Kidney capillary endothelial cell (primary cell): ENCODE data around the gene MTUS2.

Experiments used
- DNase-seq: peaks from one replicate; pipeline ENCODE4 v3.0.0-alpha.2; 2018; ENCODE audit warnings: low spot score

The MTUS2 gene

GRCh38 chr13:28820099-28821051 is at the start of gene MTUS2:
Gene MTUS2 (plus strand): TSS chr13:28820339.
- DNase-seq: no peak

- DNase-seq: no peak
These were observed 41.6 kb upstream of the MTUS2 start for GRCh38 chr13:28778308-28779215.

DNA sequence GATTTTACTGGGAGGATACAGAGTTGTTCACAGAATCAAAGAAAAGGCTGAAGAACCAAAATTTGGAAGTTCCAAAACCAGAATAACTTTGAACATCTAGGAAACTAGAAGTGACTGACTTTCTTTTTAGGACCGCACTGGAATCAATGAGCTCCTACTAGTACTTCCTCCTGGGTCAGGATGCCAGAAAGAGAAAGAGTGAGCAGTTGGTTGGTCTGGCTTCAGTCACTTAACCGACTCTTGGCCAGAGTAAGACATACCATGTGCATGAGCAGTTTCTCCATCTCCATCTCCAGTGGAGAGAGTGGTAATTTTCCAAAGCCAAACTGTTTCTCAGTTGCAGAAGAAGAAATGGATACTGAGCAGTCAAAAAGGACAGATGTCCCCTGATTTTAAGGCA is 27.1 kb upstream of the MTUS2 start:
- no peak for DNase-seq

DNA sequence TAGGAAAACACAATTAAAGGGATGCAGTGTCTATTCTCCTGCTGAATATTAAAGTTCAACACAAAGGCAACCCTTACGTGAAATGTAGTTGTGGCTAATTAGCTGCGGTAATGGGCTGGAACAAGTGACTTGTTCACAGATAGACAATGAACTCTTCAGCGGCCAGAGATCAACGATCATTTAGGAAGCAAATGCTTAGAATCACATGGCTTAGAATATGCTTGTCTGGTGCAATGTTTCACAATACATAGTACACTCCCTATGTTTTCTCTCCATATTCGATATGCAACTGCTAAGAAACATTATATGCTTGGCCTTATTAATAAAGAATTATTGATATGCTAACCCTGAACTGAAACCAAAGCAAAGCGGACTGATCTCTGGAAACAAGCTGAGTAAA is 25.7 kb upstream of the MTUS2 start:
- DNase-seq: no peak

DNA sequence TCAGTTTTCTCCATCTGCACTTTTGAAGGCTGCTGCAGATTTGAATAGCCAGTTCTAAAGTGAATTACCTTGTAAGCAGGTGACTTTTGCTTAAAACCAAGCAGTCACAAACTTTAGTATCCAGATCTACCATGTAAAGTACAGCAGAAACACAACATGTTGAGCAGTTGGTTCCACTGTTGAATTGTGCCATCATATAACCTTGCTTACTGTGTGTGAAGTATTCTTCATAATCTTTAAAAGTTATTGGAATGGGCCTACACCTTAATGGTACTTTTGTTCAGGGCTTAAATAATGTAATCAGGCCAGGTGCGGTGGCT is 23.2 kb upstream of the MTUS2 start:
- DNase-seq: no peak

DNA sequence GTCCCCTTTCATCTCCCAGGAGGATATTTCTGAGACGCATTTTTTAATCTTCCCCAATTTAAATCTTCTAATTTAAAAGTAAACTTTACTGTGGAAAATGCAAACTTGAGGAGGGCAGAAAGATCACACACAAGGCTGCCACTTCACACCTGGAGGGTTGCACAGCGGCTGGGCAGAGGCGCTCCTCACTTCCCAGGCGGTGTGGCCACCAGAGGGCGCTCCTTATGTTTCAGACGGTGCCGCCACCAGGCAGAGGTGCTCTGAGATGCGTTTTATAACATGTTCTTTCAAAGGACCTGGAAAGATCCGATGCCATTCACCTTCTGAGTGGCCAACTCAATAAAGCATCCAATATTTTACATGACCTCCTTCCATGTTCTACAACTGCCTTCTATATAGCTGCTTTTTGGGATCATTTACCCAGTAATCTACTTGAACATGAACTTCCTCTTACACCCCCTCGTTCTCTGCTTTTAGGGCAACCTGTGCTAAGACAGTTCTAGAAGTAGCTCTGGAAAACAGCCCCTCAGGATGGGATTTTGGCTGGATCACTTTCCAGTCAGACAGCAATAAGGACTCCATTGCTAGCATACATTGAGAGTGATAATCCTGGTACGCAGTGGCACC is 14.8 kb upstream of the MTUS2 start:
- DNase-seq: no peak

DNA sequence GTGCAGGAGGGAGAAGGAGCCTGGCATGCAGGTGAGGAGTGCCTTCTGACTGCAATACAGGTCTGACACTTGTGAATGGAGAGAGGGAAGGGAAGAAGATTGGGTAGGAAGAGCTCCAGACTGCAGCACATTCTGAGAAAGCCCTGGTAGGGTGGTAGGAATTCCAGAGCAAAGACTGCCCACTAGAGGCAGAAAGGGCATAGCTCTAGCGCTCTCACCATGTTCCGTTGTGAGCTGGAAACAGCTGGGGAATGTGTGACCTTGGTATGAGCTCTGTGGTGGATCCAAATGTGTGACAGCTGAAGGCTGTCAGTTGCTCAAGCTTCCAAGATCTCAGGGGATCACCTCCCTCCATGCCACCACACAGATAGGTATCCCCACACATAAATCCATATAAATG is 2.9 kb upstream of the MTUS2 start:
- DNase-seq: no peak

- no peak for DNase-seq
These were observed 951 bp upstream of the MTUS2 start for GRCh38 chr13:28819046-28819730.

GRCh38 chr13:28819735-28820098 is 422 bp upstream of the MTUS2 start:
- DNase-seq: peak; percentile 30

GRCh38 chr13:28822151-28822550 is 2.0 kb downstream of the MTUS2 start:
- no peak for DNase-seq

DNA sequence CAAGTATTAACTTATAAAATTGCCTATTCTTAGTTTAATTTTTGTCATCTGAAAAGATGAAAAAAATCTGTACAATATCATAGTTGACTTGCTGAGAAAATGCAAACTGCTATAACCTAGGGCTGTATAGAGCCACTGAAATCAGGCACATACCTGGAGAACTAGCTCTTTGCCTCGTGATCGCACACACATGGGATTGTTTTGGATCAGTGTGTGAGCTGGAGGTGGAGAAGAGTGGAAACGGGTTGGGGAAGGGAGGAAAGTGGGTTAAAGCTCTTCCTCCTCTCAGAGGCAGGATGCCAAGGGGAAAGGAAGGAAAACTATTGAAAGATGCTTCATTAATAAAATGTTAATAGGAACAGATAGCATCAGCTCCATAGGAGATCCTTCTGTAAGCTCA is 2.7 kb downstream of the MTUS2 start:
- no peak for DNase-seq

DNA sequence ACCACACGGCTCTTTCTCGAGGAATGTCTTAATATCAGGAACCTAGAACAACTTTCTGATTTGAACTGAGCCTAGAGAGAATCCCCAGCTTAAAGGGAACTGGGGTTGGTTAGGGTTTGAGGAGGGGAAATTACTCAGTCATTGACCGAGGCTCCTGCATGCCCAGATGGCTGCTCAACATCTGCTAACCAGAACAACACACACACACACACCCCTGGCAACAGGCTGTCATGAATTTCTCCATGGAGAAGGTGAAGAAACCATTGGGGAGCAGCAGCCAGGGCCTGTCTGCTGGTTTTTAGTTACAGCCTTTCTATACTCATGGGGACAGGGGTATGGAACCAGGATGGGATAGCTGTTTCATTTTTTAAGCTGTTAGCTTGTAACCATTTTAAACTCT is 5.2 kb downstream of the MTUS2 start:
- no peak for DNase-seq

DNA sequence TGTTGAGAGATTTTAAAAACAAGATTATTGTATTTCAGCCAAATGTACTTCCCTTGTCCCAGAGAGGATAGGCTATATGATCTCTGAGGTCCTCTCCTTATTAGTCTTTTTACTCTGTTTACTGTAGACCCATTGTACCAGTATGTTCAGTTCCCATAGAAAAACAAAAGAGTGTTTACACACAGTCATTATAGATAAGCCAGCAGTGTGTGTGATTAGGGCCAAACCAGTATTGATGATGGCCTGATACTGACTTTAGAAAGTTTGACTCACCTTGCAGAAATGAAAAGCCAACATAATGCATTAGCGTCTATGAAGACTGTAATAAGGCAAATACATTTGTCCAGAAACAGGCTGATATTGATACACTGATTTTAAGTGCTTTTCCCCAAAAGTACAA is 6.2 kb downstream of the MTUS2 start:
- no peak for DNase-seq

DNA sequence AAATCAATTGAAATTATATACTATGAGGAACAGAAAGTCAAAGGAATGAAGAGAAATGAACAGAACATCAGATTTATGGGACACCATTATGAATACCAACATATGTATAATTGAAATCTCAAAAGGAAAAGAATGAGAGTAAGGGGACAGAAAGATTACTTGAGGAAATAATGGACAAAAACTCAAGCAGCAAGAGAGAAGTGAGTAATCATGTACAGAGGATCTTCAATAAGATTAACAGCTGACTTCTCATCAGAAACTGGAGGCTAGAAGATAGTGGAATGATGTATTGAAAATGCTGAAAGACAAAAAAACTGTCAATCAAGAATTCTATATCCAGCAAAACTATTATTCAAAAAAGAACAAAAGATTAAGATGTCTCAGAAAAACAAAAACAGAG is 10.4 kb downstream of the MTUS2 start:
- DNase-seq: no peak

DNA sequence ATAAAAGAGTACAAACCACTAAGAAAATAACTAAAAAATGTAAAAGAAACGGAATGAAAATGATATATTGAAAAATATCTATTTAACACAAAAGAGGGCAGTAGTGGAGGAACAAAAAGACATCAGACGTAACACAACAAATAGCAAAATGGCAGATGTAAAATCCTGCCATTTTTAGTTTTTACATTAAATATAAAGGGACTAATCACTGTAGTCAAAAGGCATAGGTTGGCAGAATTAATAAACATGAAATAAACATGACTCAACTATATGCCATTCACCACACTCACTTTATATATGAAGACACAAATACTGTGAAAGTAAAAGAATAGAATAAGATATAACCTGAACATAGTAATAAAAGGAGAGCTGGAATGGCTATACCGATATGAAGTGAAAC is 11.0 kb downstream of the MTUS2 start:
- no peak for DNase-seq

GRCh38 chr13:28837111-28837510 is 17.0 kb downstream of the MTUS2 start:
- no peak for DNase-seq

DNA sequence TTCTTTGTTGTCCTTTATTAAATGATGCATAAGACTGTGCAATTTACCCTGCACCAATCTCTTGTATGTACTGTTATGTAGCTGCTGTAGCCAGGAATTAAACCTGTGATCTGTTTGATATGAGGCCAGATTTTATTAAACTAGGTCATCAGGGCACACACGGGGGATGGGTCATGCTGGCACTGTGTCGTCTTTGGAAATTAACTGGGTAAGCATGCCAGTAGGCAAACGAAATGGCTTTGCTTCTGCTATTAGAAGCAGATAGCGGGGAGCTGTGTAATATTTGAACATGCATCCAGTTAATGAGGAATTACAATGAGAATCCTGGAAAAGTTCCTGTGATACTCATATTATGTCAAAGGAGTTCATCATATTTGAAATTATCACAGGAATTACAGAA is 23.5 kb downstream of the MTUS2 start:
- no peak for DNase-seq

GRCh38 chr13:28849441-28849840 is 29.3 kb downstream of the MTUS2 start:
- no peak for DNase-seq

- DNase-seq: no peak
These were observed 30.1 kb downstream of the MTUS2 start for GRCh38 chr13:28850226-28850625.

DNA sequence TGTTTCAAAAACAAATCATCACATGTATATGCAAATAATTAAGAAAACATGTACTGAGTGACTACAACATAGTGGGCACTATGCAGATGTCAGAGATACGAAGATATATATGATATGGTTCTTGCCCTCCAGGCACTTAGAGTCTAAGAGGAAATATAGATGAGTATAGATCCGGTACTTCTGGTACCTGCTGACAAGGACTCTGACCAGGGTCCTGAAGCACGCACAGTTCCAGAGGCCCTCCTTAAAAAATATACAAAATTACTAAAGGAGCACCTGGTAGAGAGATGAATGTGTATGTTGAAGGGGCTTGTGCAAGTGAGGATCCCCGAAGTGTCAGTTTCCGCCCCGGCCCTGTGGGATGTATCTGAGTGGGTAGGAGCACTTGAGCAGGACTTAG is 31.3 kb downstream of the MTUS2 start:
- no peak for DNase-seq

DNA sequence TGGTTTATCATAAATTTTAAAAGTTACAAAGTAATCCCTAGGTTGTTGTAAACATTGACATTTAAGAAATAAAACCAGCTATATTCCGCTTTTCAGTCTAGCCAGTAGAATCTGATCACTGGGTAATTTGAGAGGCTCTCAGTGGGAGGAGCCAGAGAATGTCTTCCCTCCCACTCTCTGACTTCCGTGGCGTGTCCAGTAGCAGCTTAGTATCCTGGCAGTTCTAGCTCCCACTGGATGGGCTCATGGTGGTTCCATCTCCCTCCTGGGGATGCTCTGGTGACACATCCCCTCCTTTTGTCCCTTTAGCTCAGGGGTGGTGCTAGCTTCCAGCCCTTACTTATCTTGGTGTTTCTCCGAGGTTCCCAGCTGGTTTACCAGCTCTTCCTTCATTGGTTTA is 34.5 kb downstream of the MTUS2 start:
- DNase-seq: no peak

DNA sequence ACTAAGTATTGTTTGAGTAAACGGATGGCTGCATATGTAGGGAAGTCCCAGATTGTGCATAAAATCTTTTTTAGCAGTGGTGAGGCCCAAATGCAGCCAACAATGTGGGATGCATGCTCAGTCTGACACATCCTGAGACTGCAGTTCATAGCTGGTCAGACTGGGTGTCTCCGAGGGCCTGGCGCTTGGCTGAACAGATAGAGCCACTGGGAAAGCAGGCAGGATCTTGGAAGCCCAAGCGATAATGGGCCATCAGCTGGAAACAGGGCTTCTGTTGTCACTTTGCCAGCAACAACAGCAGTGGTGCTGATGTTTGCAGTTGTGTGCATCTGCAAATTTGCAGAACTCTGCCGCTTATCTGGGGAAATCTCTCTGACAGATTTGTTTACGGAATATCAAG is 36.1 kb downstream of the MTUS2 start:
- no peak for DNase-seq
